Mononuclear cell (primary cell): ENCODE results near the gene TEX55. TPM values are rescaled to one million over a fixed set of nuclear protein-coding genes. Genes with fewer than 3 reads are reported as not detected.
"Not testable (repeated sequence)": the region's sequence is repeated elsewhere in the genome, so short reads cannot be mapped to it uniquely, and the experiment has no call there.

Experiments
- H3K27me3 ChIP-seq: 2 replicates; pipeline ENCODE4 v1.6.0; 2011; ENCODE audit warnings: low read length, control low read depth; ENCODE audit not compliant: insufficient read depth
- H3K4me1 ChIP-seq: 2 replicates; pipeline ENCODE4 v1.5.1; 2011; ENCODE audit warnings: mild to moderate bottlenecking, low read length, control low read depth; ENCODE audit not compliant: insufficient read depth
- H3K4me3 ChIP-seq: 2 replicates; pipeline ENCODE4 v1.5.1; 2011; ENCODE audit warnings: mild to moderate bottlenecking, low read length, moderate library complexity
- H3K9me3 ChIP-seq: 2 replicates; pipeline ENCODE4 v1.5.1; 2011; ENCODE audit warnings: low read depth, mild to moderate bottlenecking, control low read depth, low read length
- total RNA-seq: library from RNA; depleted of rRNA; stranded (reverse); fragments of >200 nt; gene quantifications from one replicate; pipeline ENCODE4 v1.2.3, GENCODE V29; 2012

Gene TEX55
- total RNA-seq, 1 donor = not detected

GRCh38 chr3:119146578-119147375 is 812 bp downstream of the TEX55 start:
- H3K9me3 ChIP-seq = no peaks in the 10 kb centered on the region
- H3K27me3 ChIP-seq = no peaks in the 10 kb centered on the region
- no peak overlapping the region for H3K4me3 ChIP-seq
- H3K4me1 ChIP-seq = no peaks in the 10 kb centered on the region

- Histone ChIP-seq H3K4me1 (no peaks in the 10 kb centered on the region), H3K4me3 (no peak overlapping the region), H3K27me3 (no peaks in the 10 kb centered on the region), H3K9me3 (no peaks in the 10 kb centered on the region)
Observed at GRCh38 chr3:119147494-119147893, 1.5 kb downstream of the TEX55 start.

- no peaks in the 10 kb centered on the region for H3K27me3 ChIP-seq
- no peak overlapping the region for H3K4me3 ChIP-seq
- peaks cover 9% of the 10 kb centered on the region for H3K9me3 ChIP-seq
- H3K4me1 ChIP-seq = no peaks in the 10 kb centered on the region
Observed at GRCh38 chr3:119148493-119149180, 2.7 kb downstream of the TEX55 start.

- H3K27me3 ChIP-seq = no peaks in the 10 kb centered on the region
- H3K4me3 ChIP-seq = no peak overlapping the region
- H3K4me1 ChIP-seq = no peaks in the 10 kb centered on the region
- H3K9me3 ChIP-seq = peaks cover 15% of the 10 kb centered on the region
Observed at GRCh38 chr3:119149484-119149883, 3.5 kb downstream of the TEX55 start.

GRCh38 chr3:119156868-119157267 is 10.9 kb downstream of the TEX55 start:
- H3K4me1 ChIP-seq = no peaks in the 10 kb centered on the region
- no peak overlapping the region for H3K4me3 ChIP-seq
- H3K27me3 ChIP-seq = peaks cover 5% of the 10 kb centered on the region
- H3K9me3 ChIP-seq = peaks cover 15% of the 10 kb centered on the region

GRCh38 chr3:119157971-119158370 is 12.0 kb downstream of the TEX55 start:
- Histone ChIP-seq H3K9me3 (peaks cover 10% of the 10 kb centered on the region), H3K27me3 (peaks cover 15% of the 10 kb centered on the region), H3K4me3 (no peak overlapping the region), H3K4me1 (no peaks in the 10 kb centered on the region)

GRCh38 chr3:119160361-119160760 is 14.4 kb downstream of the TEX55 start:
- Histone ChIP-seq H3K9me3 (no peaks in the 10 kb centered on the region), H3K4me3 (no peak overlapping the region), H3K27me3 (peaks cover 15% of the 10 kb centered on the region), H3K4me1 (no peaks in the 10 kb centered on the region)

GRCh38 chr3:119160815-119161214 is 14.8 kb downstream of the TEX55 start:
- H3K27me3 ChIP-seq = peaks cover 15% of the 10 kb centered on the region
- H3K4me1 ChIP-seq = no peaks in the 10 kb centered on the region
- H3K9me3 ChIP-seq = no peaks in the 10 kb centered on the region
- no peak overlapping the region for H3K4me3 ChIP-seq

GRCh38 chr3:119161240-119161639 is 15.3 kb downstream of the TEX55 start:
- no peaks in the 10 kb centered on the region for H3K4me1 ChIP-seq
- no peaks in the 10 kb centered on the region for H3K9me3 ChIP-seq
- no peak overlapping the region for H3K4me3 ChIP-seq
- H3K27me3 ChIP-seq = peaks cover 15% of the 10 kb centered on the region

- not testable (repeated sequence) for H3K4me3 ChIP-seq, H3K4me1 ChIP-seq, H3K9me3 ChIP-seq
- peaks cover 15% of the 10 kb centered on the region for H3K27me3 ChIP-seq
Observed at GRCh38 chr3:119164745-119165144, 18.8 kb downstream of the TEX55 start.

- Histone ChIP-seq H3K9me3 (no peaks in the 10 kb centered on the region), H3K4me3 (no peak overlapping the region), H3K4me1 (no peaks in the 10 kb centered on the region), H3K27me3 (no peaks in the 10 kb centered on the region)
Observed at GRCh38 chr3:119170821-119171220, 24.9 kb downstream of the TEX55 start.

- Histone ChIP-seq H3K4me3 (no peak within 1 kb of the TSS), H3K27me3 (no peaks in the 10 kb centered on the region), H3K9me3 (no peaks in the 10 kb centered on the region), H3K4me1 (no peaks in the 10 kb centered on the region)
Observed at GRCh38 chr3:119173325-119173724, 27.4 kb downstream of the TEX55 start, which contains the start of gene UPK1B. TSS of gene UPK1B (plus strand) at chr3:119173598. CDS start at chr3:119186742, 13,144 bp downstream.

GRCh38 chr3:119175872-119176756 is 30.1 kb downstream of the TEX55 start:
- no peak overlapping the region for H3K4me3 ChIP-seq
- H3K4me1 ChIP-seq = no peaks in the 10 kb centered on the region
- H3K9me3 ChIP-seq = no peaks in the 10 kb centered on the region

GRCh38 chr3:119176778-119177177 is 30.8 kb downstream of the TEX55 start:
- Histone ChIP-seq H3K27me3 (no peaks in the 10 kb centered on the region), H3K4me1 (no peaks in the 10 kb centered on the region), H3K9me3 (no peaks in the 10 kb centered on the region), H3K4me3 (no peak overlapping the region)

More at GRCh38 chr3:119175872-119176756, 30.1 kb downstream of the TEX55 start:
- H3K27me3 ChIP-seq = no peaks in the 10 kb centered on the region

GRCh38 chr3:119177321-119177720 is 31.4 kb downstream of the TEX55 start:
- no peaks in the 10 kb centered on the region for H3K27me3 ChIP-seq
- no peaks in the 10 kb centered on the region for H3K9me3 ChIP-seq
- no peaks in the 10 kb centered on the region for H3K4me1 ChIP-seq
- no peak overlapping the region for H3K4me3 ChIP-seq
